ENCODE results near the gene WDR7. TPM values are rescaled to one million over a fixed set of nuclear protein-coding genes. Genes with fewer than 3 reads are reported as not detected.

The WDR7 gene
- total RNA-seq, 2 experiments from 2014 or later = 28.8 to 30.5 TPM

GRCh38 chr18:56721031-56721430, 69.9 kb downstream of the WDR7 start:
- Mint-ChIP-seq H3K27me3 (no peaks in the 10 kb centered on the region), H3K4me1 (ENCODE audit: low read depth) (no peaks in the 10 kb centered on the region), H3K27ac (no peak overlapping the region), H3K4me3 (no peak overlapping the region), H3K36me3 (ENCODE audit: low read depth) (peaks cover 72% of the 10 kb centered on the region), H3K9me3 (peaks cover 3% of the 10 kb centered on the region)
- POLR2A ChIA-PET = no interaction called here
- Histone ChIP-seq H3K27me3 (ENCODE audit: control insufficient read depth in 1 of 2, insufficient read depth in 2 of 2, low read length in 2 of 2) (no peaks in the 10 kb centered on the region), H3K27ac (ENCODE audit: low read depth in 1 of 2, low read length in 2 of 2) (no peak overlapping the region), H3K36me3 (ENCODE audit: insufficient read depth, low read length) (peaks cover 17% of the 10 kb centered on the region), H3K4me3 (ENCODE audit: low read length) (no peak overlapping the region), H3K9me3 (ENCODE audit: control insufficient read depth in 1 of 2, insufficient read depth in 1 of 2, low read length in 2 of 2) (no peaks in the 10 kb centered on the region), H3K4me1 (ENCODE audit: insufficient read depth, low read length) (no peaks in the 10 kb centered on the region)
- CTCF ChIA-PET = no interaction called here
- intact Hi-C loops (cut with DNase I, micrococcal nuclease) = no loop called here
- no peak for ATAC-seq (ENCODE audit: poor library complexity)
- TF ChIP-seq, protein P1, sequence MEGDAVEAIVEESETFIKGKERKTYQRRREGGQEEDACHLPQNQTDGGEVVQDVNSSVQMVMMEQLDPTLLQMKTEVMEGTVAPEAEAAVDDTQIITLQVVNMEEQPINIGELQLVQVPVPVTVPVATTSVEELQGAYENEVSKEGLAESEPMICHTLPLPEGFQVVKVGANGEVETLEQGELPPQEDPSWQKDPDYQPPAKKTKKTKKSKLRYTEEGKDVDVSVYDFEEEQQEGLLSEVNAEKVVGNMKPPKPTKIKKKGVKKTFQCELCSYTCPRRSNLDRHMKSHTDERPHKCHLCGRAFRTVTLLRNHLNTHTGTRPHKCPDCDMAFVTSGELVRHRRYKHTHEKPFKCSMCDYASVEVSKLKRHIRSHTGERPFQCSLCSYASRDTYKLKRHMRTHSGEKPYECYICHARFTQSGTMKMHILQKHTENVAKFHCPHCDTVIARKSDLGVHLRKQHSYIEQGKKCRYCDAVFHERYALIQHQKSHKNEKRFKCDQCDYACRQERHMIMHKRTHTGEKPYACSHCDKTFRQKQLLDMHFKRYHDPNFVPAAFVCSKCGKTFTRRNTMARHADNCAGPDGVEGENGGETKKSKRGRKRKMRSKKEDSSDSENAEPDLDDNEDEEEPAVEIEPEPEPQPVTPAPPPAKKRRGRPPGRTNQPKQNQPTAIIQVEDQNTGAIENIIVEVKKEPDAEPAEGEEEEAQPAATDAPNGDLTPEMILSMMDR (IDR thresholded peaks at IDR 0.05) = no peak
- no peak for DNase-seq

- no peak for DNase-seq
- TF ChIP-seq, protein P1 (IDR thresholded peaks at IDR 0.05) = no peak
- no peak overlapping the region for H3K27ac Mint-ChIP-seq
These were observed 70.3 kb downstream of the WDR7 start for GRCh38 chr18:56721491-56721890.

DNA sequence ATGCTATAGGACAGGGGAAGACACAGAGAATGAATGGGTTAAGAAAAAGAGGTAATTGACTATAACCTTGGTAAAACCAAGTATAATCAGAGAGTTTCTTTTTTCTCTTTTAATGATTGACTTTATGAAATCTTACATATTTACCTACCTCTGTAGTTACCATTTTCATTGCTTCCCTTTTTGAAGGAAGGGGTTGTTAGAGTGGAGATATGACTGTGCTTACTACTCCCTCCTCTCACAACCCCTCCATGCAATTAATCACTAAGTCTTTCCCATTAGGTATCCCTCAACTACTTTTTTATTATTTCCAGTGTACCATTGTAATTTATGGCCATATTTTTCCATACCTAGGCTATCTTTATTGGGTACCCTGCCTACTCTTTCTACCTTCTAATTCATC, 71.4 kb downstream of the WDR7 start:
- ChIA-PET POLR2A (no interaction called here), CTCF (no interaction called here)
- no peak overlapping the region for H3K27ac ChIP-seq (ENCODE audit: low read depth in 1 of 2, low read length in 2 of 2)
- peaks cover 82% of the 10 kb centered on the region for H3K36me3 Mint-ChIP-seq (ENCODE audit: low read depth)
- no peaks in the 10 kb centered on the region for H3K27me3 ChIP-seq (ENCODE audit: control insufficient read depth in 1 of 2, insufficient read depth in 2 of 2, low read length in 2 of 2)
- H3K27ac Mint-ChIP-seq = no peak overlapping the region
- intact Hi-C loops (cut with DNase I, micrococcal nuclease) = no loop called here
- H3K9me3 Mint-ChIP-seq = peaks cover 3% of the 10 kb centered on the region
- no peaks in the 10 kb centered on the region for H3K27me3 Mint-ChIP-seq
- H3K4me3 Mint-ChIP-seq = no peak overlapping the region
- TF ChIP-seq, protein P1 (IDR thresholded peaks at IDR 0.05) = no peak
- no peaks in the 10 kb centered on the region for H3K4me1 ChIP-seq (ENCODE audit: insufficient read depth, low read length)
- no peaks in the 10 kb centered on the region for H3K9me3 ChIP-seq (ENCODE audit: control insufficient read depth in 1 of 2, insufficient read depth in 1 of 2, low read length in 2 of 2)
- H3K4me1 Mint-ChIP-seq (ENCODE audit: low read depth) = no peaks in the 10 kb centered on the region
- DNase-seq (no peak), ATAC-seq (ENCODE audit: poor library complexity) (no peak)
- H3K36me3 ChIP-seq (ENCODE audit: insufficient read depth, low read length) = peaks cover 21% of the 10 kb centered on the region
- H3K4me3 ChIP-seq (ENCODE audit: low read length) = no peak overlapping the region

More at GRCh38 chr18:56721491-56721890, 70.3 kb downstream of the WDR7 start:
- Histone ChIP-seq H3K36me3 (ENCODE audit: insufficient read depth, low read length) (peaks cover 17% of the 10 kb centered on the region), H3K9me3 (ENCODE audit: control insufficient read depth in 1 of 2, insufficient read depth in 1 of 2, low read length in 2 of 2) (no peaks in the 10 kb centered on the region), H3K4me1 (ENCODE audit: insufficient read depth, low read length) (no peaks in the 10 kb centered on the region), H3K27ac (ENCODE audit: low read depth in 1 of 2, low read length in 2 of 2) (no peak overlapping the region), H3K4me3 (ENCODE audit: low read length) (no peak overlapping the region), H3K27me3 (ENCODE audit: control insufficient read depth in 1 of 2, insufficient read depth in 2 of 2, low read length in 2 of 2) (no peaks in the 10 kb centered on the region)
- Mint-ChIP-seq H3K27me3 (no peaks in the 10 kb centered on the region), H3K4me3 (no peak overlapping the region), H3K4me1 (ENCODE audit: low read depth) (no peaks in the 10 kb centered on the region), H3K36me3 (ENCODE audit: low read depth) (peaks cover 76% of the 10 kb centered on the region), H3K9me3 (peaks cover 3% of the 10 kb centered on the region)
- CTCF ChIA-PET = no interaction called here
- intact Hi-C loops (cut with DNase I, micrococcal nuclease) = no loop called here
- POLR2A ChIA-PET = no interaction called here
- no peak for ATAC-seq (ENCODE audit: poor library complexity)
